A549 treated with dexamethasone at 1 μM for 4 hours (cell line): ENCODE data around the gene SS18L1. TPM values are rescaled to one million over a fixed set of nuclear protein-coding genes. Genes with fewer than 3 reads are reported as not detected.

Source experiments
- total RNA-seq: library from RNA; stranded (reverse); fragments of 200-300 nt; extraction: Qiagen RNA extraction; gene quantifications from 5 replicates; pipeline ENCODE4 v1.2.3, GENCODE V29; 2022

Gene SS18L1, protein sequence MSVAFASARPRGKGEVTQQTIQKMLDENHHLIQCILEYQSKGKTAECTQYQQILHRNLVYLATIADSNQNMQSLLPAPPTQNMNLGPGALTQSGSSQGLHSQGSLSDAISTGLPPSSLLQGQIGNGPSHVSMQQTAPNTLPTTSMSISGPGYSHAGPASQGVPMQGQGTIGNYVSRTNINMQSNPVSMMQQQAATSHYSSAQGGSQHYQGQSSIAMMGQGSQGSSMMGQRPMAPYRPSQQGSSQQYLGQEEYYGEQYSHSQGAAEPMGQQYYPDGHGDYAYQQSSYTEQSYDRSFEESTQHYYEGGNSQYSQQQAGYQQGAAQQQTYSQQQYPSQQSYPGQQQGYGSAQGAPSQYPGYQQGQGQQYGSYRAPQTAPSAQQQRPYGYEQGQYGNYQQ
- 5.2 to 10.1 TPM (median 8.5 TPM) in 5 replicates for total RNA-seq

DNA sequence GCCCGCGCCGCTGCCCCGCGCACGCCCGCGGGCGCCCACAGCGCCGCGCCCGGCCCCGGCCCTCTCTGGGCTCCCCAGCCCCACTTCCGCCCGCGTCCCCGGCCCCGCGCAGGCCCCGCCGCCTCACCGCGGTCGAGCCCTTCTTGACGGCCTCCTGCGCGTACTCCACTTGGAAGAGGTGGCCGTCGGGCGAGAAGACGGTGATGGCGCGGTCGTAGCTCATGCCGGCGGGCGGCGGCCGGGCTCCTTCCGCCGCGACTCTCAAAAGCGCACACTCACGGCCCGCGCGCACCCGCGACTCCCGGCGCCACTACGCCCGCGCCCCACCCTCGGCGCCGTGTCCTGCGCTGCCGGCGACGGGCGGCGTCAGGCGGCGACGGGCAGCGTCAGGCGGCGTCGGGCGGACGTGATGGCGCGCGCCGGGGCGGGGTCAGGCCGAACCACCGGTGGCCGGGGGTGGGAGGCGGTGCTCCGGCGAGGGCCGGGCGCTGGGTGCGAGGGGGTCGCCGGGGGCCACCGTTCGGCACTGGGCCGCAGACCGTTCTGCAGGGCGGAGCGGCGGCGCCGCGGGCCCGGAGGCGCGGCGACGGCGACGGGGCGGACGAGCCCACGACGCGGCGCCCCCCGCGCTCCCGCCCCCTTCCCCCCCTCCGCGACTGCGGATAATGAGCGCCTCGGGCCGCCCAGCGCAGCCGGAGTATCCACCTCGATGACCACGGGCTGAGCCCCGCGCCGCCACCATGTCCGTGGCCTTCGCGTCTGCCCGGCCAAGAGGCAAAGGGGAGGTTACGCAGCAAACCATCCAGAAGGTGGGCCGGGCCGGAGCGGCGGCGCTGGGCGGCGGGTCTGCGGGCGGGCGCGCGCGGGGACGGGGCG lies at the start of gene SS18L1, which contains the start of gene PSMA7:
Gene SS18L1 (plus strand): TSS at position 689 of the 876 bp plus-strand sequence. CDS start 52 bp downstream, at position 741.
Gene PSMA7 (minus strand): TSS at position 314 of the 876 bp plus-strand sequence. CDS start 91 bp downstream, at position 223.

DNA sequence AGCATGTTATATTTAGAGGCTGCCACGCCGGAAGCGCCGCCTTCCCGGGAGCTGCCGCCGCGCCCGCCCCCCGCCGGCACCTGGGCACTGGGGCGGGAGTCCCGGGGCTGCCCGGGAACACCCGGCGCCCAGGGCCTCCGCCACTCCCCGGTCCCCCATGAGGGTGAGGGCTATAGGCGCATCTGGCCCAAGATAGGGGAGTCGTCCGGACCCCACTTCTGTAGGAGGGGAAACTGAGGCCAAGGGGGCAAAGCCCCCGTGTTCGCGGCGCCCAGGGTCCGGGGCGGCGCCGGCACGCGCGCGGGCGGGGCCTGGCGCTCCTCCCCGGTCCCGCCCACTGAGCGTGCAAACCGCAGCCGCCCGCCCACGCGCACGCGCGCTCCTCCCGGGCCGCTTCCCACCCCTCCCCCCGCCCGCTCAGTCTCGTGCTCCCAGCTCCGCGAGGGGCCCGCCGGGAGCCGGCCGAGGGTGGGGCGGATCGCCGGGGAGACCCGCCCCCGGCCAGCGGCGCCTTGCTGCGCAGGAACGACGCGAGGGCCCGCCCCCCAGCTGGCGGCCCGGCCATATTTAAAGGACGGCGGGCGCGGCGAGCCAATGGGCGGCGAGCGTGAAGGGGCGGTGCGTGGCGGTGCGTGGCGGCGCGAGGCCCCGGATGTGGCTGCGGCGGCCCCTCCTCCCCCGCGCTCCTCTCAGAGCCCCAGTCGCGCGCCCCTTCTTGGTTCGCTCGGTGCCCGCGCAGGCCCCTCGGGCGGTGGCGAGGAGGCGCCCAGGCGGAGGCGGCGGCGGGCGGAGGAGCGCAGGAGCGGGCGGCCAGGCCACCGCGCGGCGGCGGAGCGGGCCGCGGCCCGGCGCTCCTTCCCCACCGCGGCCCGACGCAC lies 21.6 kb upstream of the SS18L1 start, which contains the start of gene LSM14B:
Gene LSM14B (plus strand): TSS at position 700 of the 878 bp plus-strand sequence. CDS start 192 bp downstream, outside the sequence.

DNA sequence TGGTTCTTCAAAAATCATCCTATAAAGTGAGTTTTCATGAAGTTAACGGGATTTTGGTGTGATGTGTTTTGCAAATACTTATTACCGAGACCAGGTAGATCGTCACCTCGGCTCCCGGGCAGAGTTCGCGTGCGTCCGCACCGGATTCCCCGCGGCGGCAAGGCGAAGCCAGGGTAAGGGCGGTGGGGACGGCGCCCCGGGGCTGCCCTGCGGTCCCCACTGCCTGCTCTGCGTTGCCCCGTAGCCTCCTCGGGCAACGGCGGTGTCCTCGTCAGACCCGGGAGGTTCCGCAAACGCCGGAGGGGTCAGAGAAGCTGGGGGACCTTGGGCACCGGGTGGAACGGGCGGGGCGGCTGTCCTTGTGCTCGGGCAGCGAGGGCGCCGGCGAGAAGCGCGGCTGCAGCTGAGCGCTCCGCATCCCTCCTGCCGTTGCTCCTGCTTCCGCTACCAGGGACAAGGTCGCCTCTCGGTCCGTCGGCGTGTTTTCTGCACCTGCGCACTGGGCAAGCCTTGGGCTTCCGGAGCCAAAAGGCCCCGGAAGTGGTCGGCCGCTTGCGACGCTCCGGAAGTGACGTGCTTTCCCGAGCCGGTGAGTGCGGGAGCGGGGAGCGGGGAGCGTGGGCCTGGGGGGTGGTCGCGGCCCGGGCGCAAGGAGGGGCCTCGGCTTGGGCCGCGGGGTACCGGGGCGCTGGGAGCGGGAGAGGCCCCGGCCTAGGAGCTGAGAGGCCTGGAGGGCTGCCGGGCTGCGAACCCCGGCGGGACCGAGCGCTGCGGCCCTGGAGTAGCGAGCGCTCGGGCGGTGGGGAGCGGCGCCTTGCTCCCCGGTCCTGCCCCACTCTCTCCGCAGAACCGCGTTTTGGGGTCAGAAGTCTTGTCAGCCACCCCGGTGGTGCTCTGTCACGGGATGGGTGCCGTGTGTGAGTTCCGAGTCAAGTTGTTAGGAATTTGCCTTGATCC lies 39.2 kb downstream of the SS18L1 start, which contains the start of gene MTG2:
Gene MTG2 (plus strand): TSS at position 560 of the 957 bp plus-strand sequence. CDS start 10,393 bp downstream, outside the sequence.

DNA sequence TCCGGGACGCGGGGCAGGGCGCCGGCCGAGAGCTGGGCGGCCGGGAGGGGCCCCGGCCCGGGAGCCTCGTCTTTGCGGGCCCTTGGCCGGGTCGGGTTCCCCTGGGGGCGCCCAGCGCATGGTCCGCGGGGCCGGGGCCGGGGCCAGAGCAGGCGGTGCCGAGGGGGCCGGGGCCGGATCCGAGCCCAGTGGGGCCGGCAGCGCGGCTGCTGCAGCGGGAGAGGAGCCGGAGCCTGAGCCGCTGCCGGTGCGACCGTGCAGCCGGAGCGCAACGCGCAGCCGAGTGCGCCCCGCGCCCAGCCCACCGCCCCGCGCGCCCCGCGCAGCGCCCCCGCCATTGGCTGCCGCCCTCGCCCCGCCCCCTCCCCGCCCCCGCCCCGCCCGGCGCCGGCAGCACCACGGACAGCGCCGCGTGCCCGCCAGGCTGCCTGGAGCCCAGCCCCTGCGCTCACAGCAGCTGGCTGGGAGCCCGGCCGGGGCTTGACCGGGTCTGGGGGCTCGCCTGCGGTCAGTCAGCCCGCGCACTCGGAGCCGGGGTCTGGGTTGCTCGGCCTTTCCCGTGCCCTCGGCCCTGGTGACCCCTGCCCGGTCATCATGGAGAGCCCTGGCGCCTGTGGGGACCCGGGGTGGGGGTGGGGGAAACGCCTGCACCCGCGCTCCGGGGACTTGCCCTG lies 76.6 kb downstream of the SS18L1 start, which contains the start of gene HRH3:
Gene HRH3 (minus strand): TSS at position 287 of the 674 bp plus-strand sequence. CDS start 308 bp downstream, outside the sequence.

Other genes with a start within 250 kb of the SS18L1 start
- gene TAF4, start 77.9 kb upstream of the SS18L1 start, total RNA-seq, result 17.0 to 27.1 TPM (median 23.4 TPM) in 5 replicates
- 22.5 to 27.4 TPM (median 26.2 TPM) in 5 replicates for gene LSM14B, start 21.3 kb upstream of the SS18L1 start, total RNA-seq
- gene PSMA7, start 375 bp upstream of the SS18L1 start, total RNA-seq, result 468 to 508 TPM (median 489 TPM) in 5 replicates
- gene MTG2, start 39.3 kb downstream of the SS18L1 start, total RNA-seq, result 27.8 to 39.7 TPM (median 36.5 TPM) in 5 replicates
- not detected in 5 replicates for gene HRH3, start 76.5 kb downstream of the SS18L1 start, total RNA-seq
- 19.4 to 26.4 TPM (median 21.7 TPM) in 5 replicates for gene OSBPL2, start 94.8 kb downstream of the SS18L1 start, total RNA-seq
- 146 to 196 TPM (median 189 TPM) in 5 replicates for gene ADRM1, start 159.2 kb downstream of the SS18L1 start, total RNA-seq
- 196 to 490 TPM (median 420 TPM) in 5 replicates for gene LAMA5, start 223.5 kb downstream of the SS18L1 start, total RNA-seq
- 2,112 to 2,510 TPM (median 2,240 TPM) in 5 replicates for gene RPS21, start 243.3 kb downstream of the SS18L1 start, total RNA-seq